Activated T-cell treated with anti-CD3 and anti-CD28 coated beads, Interleukin-2, amount 50 U/mL, for 24 hours (primary cell): ENCODE data around the gene PRR14.

ENCODE experiments used
- DNase-seq: peaks from one replicate; pipeline ENCODE4 v3.0.0-alpha.2; 2020
- H3K27ac Mint-ChIP-seq: 2 replicates; pipeline ENCODE4 v1.8.0; 2020; ENCODE audit warnings: mild to moderate bottlenecking, mixed read lengths
- H3K27me3 Mint-ChIP-seq: 2 replicates; pipeline ENCODE4 v1.8.0; 2020; ENCODE audit warnings: mixed read lengths
- H3K36me3 Mint-ChIP-seq: 2 replicates; pipeline ENCODE4 v1.8.0; 2020; ENCODE audit warnings: low read depth, mixed read lengths
- H3K4me1 Mint-ChIP-seq: 2 replicates; pipeline ENCODE4 v1.8.0; 2020; ENCODE audit warnings: low read depth, mixed read lengths
- H3K4me3 Mint-ChIP-seq: 2 replicates; pipeline ENCODE4 v1.8.0; 2020; ENCODE audit warnings: mild to moderate bottlenecking, moderate library complexity, mixed read lengths
- H3K9me3 Mint-ChIP-seq: 2 replicates; pipeline ENCODE4 v1.8.0; 2020; ENCODE audit warnings: mixed read lengths

PRR14 gene

DNA sequence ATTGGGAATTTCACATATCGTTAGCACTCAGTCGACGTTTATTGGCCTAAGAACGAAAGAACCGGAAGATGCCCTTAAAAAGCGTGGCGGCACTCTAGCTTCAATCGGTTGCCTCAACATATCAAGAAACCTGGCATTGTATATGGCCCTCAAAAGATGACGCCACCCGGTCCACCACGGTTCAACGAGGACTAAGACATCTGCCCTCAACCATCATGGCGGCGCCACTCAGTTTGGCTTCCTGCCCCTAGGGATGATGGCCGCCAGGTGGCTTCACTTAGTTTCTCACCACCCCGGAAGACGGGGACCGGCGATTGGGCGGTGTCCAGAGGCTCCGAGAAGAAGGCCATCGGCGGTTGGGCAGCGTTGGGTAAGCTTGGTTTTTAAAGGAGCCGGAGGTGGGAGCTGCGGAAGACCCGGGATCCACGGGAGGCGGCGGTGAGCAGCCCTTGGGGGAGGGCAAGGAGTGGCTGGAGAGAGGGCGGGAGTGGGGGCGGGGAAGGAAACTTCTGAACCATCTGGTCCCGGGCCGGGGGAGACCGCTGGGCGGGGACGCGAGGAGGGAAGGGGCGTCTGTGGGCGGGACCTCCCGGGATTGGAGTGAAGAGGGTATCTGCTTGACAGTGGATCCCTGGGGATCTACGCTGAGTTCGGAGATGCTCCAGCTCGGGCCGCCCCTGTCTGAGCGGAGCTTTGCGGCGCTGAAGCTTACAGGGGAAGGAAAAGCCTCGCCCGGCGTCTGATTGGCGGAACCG, at the start of gene PRR14:
TSS of gene PRR14 (plus strand) at position 592 of the 755 bp plus-strand sequence. CDS start 686 bp downstream, outside the sequence.
- H3K4me1 Mint-ChIP-seq = peaks cover 27% of the 10 kb centered on the region
- H3K27me3 Mint-ChIP-seq = no peaks in the 10 kb centered on the region
- DNase-seq = peak; percentile 98
- peak within 1 kb of the TSS; percentile 96 for H3K4me3 Mint-ChIP-seq
- peak within 1 kb of the TSS; percentile 98 for H3K27ac Mint-ChIP-seq
- peaks cover 51% of the 10 kb centered on the region for H3K36me3 Mint-ChIP-seq
- no peaks in the 10 kb centered on the region for H3K9me3 Mint-ChIP-seq

DNA sequence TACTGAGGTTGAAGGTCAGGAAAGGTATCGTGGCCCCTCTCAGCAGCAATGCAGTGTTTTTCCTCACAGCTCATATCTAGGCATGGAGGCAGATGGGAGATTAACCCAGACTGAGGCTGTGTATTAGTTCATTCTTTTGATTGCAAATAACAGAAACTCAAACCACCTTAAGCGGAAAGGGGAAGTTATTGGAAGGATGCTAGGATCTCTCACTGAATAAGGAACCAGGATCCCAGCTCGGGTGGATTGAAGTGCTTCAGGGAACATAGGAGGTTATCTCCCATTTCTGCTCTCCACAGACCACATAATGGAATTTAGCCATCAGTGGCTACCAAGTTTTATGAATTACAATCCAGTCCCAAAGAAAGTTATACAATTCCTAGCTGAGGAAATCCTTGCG, 48.8 kb upstream of the PRR14 start:
- Mint-ChIP-seq H3K4me3 (no peak overlapping the region), H3K4me1 (peaks cover 7% of the 10 kb centered on the region), H3K27ac (no peak overlapping the region), H3K27me3 (no peaks in the 10 kb centered on the region), H3K36me3 (peaks cover 50% of the 10 kb centered on the region), H3K9me3 (no peaks in the 10 kb centered on the region)
- no peak for DNase-seq

DNA sequence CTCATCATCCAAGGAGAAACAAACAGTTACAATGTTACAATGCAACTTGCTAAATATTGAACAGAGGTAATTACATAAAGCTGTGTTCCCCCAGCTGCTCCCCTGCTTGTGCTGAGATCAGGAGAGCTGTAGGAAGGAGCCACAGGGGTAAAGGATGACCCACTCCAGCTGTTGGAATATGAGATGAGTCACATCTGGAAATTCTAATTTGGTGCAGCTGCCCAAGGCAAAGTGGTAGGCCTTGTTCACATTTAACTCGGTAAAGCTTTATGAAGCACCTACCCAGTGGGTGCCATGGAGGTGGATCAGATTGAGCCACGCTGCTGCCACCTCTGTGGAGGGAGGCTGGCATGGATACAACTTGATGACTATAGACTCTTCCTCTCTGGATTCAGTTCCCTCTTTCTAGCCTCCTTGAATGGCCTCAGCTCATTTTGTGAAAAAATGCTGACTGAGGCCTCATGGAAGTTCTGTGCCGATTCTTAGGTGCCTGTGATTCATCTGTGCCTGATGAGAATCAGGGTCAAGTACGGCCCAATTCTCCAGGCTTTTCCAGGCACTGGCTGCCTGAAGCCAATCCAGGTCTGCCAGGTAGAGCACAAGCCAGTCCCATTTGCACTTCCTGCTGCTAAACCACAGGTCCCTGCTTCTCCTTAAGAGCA, 48.0 kb upstream of the PRR14 start:
- peak overlapping the region; percentile 67 for H3K27ac Mint-ChIP-seq
- no peaks in the 10 kb centered on the region for H3K27me3 Mint-ChIP-seq
- no peak overlapping the region for H3K4me3 Mint-ChIP-seq
- peaks cover 11% of the 10 kb centered on the region for H3K4me1 Mint-ChIP-seq
- H3K36me3 Mint-ChIP-seq = peaks cover 56% of the 10 kb centered on the region
- no peak for DNase-seq
- no peaks in the 10 kb centered on the region for H3K9me3 Mint-ChIP-seq

DNA sequence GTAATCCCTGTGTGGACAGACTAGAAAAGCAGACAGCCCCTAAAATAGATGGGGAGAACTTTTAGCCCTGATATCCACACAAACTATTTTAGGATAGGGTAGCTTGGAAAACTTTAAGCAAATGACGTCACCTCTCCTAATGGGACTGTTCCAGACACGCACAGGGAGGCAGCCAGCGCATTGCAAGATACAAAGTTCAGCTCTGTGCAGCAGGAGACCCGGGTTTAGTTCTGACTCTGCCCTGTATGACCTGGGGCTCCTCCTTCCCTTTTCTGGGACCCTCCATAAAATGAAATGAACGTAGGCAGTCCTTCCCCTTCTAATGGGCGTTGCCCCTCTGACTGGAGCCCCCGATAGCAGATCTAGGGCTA, 46.8 kb upstream of the PRR14 start:
- Mint-ChIP-seq H3K4me3 (no peak overlapping the region), H3K4me1 (peaks cover 13% of the 10 kb centered on the region), H3K36me3 (peaks cover 67% of the 10 kb centered on the region), H3K27me3 (no peaks in the 10 kb centered on the region), H3K27ac (no peak overlapping the region), H3K9me3 (no peaks in the 10 kb centered on the region)
- no peak for DNase-seq

DNA sequence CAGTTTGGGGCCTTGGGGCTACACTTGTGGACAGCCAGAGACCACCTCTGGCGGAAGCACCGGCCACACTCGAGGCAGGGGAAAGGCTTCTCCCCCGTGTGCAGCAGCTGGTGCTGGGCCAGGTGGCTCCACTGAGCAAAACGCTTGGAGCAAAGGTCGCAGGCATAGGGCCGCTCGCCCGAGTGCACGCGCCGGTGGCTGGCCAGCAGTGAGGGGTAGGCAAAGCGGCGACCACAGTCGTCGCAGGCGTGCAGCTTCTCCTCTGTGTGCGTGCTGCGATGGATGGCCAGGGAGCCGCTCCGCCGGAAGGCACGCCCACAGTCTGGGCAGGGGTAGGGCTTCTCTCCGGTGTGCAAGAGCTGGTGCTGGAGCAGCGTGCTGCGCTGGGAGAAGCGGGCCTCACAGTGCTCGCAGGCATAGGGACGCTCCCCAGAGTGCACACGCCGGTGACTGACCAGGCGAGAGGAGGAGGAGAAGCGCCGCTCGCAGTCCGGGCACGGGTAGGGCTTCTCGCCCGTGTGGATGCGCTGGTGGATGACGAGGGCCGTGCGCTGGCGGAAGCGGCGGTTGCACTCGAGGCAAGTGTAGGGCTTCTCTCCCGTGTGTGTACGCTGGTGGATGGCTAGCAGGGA, 46.3 kb upstream of the PRR14 start:
- Mint-ChIP-seq H3K27ac (no peak overlapping the region), H3K4me3 (no peak overlapping the region), H3K27me3 (no peaks in the 10 kb centered on the region), H3K36me3 (peaks cover 72% of the 10 kb centered on the region), H3K9me3 (no peaks in the 10 kb centered on the region), H3K4me1 (peaks cover 16% of the 10 kb centered on the region)
- no peak for DNase-seq

DNA sequence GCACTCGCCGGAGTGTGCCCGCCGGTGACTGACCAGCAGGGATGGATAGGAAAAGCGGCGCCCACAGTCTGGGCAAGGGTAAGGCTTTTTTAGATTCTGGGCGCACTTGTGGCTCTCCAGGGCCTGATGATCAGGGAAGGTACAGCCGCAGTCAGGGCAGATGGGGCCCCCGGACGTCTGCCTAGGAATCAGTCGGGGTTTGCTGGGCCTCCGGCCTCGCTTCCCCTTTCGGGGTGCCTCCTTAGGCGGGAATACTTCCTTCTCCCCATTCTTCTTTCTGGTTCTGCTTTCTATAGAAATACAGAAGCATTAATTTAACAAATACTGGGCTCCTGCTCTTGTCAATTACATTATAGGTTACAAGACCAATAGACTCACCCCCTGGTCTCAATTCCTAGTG, 45.6 kb upstream of the PRR14 start:
- peaks cover 16% of the 10 kb centered on the region for H3K4me1 Mint-ChIP-seq
- H3K27me3 Mint-ChIP-seq = no peaks in the 10 kb centered on the region
- DNase-seq = no peak
- H3K36me3 Mint-ChIP-seq = peaks cover 74% of the 10 kb centered on the region
- H3K27ac Mint-ChIP-seq = no peak overlapping the region
- H3K9me3 Mint-ChIP-seq = no peaks in the 10 kb centered on the region
- H3K4me3 Mint-ChIP-seq = no peak overlapping the region

DNA sequence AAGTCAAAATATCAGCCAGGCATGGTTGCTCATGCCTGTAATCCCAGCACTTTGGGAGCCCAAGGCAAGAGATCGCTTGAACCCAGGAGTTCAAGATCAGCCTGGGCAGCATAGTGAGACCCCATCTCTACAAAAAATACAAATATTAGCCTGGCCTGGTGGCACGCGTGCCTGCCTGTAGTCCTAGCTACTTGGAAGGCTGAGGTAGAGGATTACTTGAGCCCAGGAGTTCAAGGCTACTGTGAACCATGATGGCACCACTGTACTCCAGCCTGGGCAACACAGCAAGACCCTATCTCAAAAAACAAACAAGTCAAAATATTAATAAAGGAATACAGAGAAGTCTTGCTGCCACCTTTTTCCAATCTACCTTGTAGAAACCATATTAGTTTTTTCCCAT, 44.8 kb upstream of the PRR14 start:
- Mint-ChIP-seq H3K4me1 (peaks cover 22% of the 10 kb centered on the region), H3K4me3 (no peak overlapping the region), H3K27me3 (no peaks in the 10 kb centered on the region), H3K27ac (no peak overlapping the region), H3K36me3 (peaks cover 78% of the 10 kb centered on the region), H3K9me3 (no peaks in the 10 kb centered on the region)
- no peak for DNase-seq

DNA sequence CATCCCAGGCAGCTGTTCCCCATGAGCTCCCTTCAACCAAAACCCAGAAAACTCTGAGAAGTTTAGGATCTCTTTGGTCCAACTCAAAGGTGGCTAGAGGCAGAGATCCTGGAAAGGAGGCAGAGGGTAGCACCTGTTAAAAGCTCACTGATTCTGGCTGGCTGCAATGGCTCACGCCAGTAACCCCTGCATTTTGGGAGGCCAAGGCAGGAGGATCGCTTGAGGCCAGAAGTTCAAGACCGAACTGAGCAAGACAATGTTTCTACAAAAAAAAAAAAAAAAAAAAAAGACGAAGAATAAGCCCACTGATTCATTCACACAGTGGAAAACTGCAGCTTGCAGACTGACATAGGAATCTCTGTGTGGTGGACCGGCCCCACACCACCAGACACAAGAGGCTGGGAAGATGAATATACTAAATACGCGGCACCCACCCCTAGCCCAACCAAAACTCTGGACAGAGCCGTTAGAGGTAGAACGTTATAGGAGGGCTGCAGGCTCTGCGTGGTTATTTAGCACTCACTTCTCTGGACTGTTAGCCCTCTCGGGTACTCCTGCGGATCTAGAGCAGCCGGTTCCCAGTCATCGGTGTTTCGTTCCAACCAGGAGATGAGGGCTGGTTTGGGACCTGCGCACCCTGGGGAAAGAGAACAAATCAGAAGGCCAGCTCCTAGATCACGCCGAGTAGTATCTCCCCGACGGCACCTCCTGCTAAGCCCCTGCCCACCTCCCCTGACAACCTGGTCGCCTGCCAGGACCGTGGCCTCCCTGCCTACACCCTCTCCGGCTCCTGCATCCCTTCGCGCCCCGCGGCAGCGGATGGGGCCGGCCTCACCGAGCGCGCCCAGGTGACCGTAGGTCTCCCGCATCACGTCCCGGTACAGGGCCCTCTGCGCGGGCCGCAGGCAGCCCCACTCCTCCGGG, 41.5 kb upstream of the PRR14 start:
- Mint-ChIP-seq H3K27me3 (no peaks in the 10 kb centered on the region), H3K36me3 (peaks cover 54% of the 10 kb centered on the region), H3K27ac (peak overlapping the region; percentile 98), H3K4me1 (peaks cover 22% of the 10 kb centered on the region), H3K9me3 (no peaks in the 10 kb centered on the region), H3K4me3 (peak overlapping the region; percentile 93)
- peak; percentile 80 for DNase-seq

DNA sequence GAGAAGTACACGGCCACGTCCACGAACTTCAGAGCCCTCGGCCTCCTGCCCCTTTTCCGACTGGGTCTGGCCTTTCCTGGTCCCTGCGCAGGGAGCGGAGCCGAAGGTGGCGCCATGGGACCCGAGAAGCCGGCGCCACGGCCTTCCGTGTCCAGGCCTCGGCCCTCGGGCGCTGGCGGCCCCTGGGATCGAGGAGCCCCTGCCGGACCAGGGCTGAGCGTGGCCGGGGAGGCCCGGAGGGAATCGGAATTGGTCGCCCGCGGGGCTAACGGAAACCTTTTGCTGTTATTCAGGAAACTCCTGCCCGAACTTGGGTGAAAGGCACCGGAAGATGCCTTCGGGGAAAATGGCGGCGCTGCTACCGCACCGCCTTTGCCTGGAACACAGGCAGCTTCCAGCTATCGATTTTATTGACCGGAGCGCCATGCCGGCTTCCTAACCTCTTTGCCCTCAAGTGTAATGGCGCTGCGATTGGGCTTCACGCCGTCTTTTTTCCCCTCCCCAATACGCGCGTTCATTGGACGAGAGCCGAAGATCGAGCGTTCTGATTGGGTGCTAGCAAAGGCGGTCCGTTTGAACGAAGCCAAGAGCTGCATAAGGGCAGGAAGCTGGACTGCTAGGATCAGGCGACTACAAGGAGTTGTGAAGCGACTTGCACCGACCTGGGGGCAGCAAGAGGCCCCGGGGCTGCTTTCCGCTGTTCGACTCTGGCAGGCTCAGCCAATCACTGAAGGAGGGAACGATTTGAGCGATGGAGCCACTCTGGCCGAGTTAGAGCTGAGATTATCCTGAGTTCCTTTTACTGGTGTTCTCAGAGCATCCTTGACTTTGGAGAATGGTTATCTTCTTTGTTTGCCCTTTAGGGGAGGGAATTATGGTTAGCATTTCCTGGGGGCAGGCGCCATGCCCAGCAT, 40.6 kb upstream of the PRR14 start, which contains the start of gene ZNF689:
TSS of gene ZNF689 (minus strand) at position 464 of the 914 bp plus-strand sequence. CDS start at position 116, 348 bp downstream.
- Mint-ChIP-seq H3K9me3 (no peaks in the 10 kb centered on the region), H3K4me3 (peak within 1 kb of the TSS; percentile 93), H3K36me3 (peaks cover 45% of the 10 kb centered on the region), H3K4me1 (peaks cover 22% of the 10 kb centered on the region), H3K27me3 (no peaks in the 10 kb centered on the region), H3K27ac (peak within 1 kb of the TSS; percentile 98)
- DNase-seq = peak; percentile 97

DNA sequence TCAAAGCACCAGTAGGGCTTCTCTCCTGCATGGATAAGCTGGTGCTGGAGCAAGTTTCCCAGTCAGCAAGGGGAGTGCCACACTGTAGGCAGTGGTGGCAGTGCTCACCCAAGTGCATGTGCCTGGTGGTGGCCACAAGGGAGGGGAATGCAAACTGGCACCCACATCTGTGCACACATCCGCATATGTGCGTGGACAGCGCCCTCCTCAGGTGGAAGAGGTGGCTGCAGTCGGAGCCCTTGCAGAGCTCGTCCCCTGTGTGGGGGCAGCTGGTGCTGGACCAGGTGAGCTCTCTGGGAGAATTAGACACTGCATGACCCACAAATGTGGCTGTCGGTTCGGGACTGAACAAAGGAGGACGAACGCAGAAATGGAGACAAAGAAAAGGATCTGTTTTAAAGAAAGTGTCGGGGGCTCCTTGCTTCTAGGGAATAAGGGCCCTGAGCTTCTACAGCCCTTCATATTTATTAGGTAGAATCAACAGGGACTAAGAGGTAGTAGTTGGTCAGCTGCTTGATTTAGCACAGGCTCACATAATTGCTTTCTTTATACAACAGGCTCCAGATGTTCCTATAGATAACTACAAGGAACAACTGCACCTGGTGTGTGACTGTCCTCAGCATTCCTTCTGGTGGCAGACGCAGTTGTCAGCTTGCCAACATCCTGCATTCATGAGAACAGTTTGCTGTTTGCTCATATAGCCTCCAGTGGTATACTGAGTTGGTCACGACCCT, 35.2 kb upstream of the PRR14 start:
- H3K27me3 Mint-ChIP-seq = no peaks in the 10 kb centered on the region
- peaks cover 6% of the 10 kb centered on the region for H3K4me1 Mint-ChIP-seq
- H3K27ac Mint-ChIP-seq = no peak overlapping the region
- H3K4me3 Mint-ChIP-seq = no peak overlapping the region
- peak; percentile 78 for DNase-seq
- peaks cover under 1% of the 10 kb centered on the region for H3K36me3 Mint-ChIP-seq
- no peaks in the 10 kb centered on the region for H3K9me3 Mint-ChIP-seq

DNA sequence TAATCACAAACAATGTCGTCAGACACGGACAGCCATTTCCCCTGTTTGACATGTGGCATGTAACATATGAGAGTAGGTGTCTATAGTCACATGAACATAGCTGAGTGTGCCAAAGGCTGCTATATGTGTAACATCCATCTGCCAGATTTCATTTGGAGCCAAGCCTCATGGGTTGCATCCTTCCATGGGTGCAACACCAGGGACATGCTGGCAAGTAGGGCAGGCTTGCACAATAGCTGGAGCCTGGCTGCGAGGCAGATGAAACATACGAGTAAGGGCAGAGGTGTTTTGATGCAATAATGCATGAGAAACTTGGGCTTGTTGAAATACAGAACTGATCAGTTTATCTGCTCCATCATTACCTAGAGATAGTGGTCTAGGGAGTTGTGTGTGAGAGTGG, 31.6 kb upstream of the PRR14 start:
- Mint-ChIP-seq H3K4me1 (no peaks in the 10 kb centered on the region), H3K36me3 (no peaks in the 10 kb centered on the region), H3K4me3 (no peak overlapping the region), H3K27ac (no peak overlapping the region), H3K9me3 (no peaks in the 10 kb centered on the region), H3K27me3 (no peaks in the 10 kb centered on the region)
- no peak for DNase-seq

DNA sequence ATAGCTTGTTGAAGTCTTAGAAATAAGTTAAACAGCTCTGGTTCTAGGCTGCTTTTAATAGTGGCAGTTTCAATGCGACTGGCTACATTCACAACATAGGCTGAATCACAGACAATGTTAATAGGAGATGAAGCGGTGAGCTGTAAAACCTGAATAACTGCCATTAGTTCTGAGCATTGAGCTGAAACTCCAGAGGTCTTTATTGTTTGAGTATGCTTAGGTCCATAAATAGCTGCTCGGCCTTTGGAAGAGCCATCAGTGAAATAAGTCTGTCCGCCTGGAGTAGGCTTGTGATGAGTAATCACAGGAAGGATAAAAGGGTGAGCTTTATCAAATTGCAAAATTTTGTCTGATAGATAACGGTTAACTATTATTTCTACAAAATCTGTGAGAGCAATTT, 31.1 kb upstream of the PRR14 start:
- no peaks in the 10 kb centered on the region for H3K9me3 Mint-ChIP-seq
- H3K4me1 Mint-ChIP-seq = no peaks in the 10 kb centered on the region
- H3K36me3 Mint-ChIP-seq = no peaks in the 10 kb centered on the region
- no peak for DNase-seq
- no peaks in the 10 kb centered on the region for H3K27me3 Mint-ChIP-seq
- H3K27ac Mint-ChIP-seq = no peak overlapping the region
- H3K4me3 Mint-ChIP-seq = no peak overlapping the region

DNA sequence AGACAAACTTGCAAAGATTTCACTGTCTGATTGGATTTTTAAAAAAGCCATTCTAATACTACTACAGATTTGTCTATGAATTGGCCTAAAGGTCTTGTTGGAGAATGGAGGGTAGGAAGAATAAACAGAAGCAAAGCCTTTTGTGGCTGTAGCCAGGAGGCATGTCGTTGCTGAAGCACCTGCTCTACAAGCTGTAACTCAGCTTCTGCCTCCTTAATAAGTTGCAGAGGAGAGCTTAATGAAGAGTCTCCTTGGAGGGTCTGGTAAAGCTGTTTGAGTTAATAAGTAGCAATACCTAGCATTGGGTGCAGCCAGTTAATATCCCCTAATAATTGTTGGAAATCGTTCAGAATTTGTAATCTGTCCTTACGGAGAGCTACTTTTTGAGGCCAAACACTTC, 30.6 kb upstream of the PRR14 start:
- no peak overlapping the region for H3K4me3 Mint-ChIP-seq
- no peaks in the 10 kb centered on the region for H3K36me3 Mint-ChIP-seq
- H3K4me1 Mint-ChIP-seq = no peaks in the 10 kb centered on the region
- H3K27me3 Mint-ChIP-seq = no peaks in the 10 kb centered on the region
- DNase-seq = no peak
- H3K27ac Mint-ChIP-seq = no peak overlapping the region
- no peaks in the 10 kb centered on the region for H3K9me3 Mint-ChIP-seq
